HG02852 (cell line): ENCODE measurements around the gene TRMO.
"Not testable (repeated sequence)": the region's sequence is repeated elsewhere in the genome, so short reads cannot be mapped to it uniquely, and the experiment has no call there.

ENCODE experiments used
- ATAC-seq: cut with Tn5 transposase; IDR thresholded peaks from one replicate; pipeline ENCODE4 v1.9.1; 2021; ENCODE audit warnings: mild to moderate bottlenecking, moderate library complexity; ENCODE audit not compliant: unreplicated experiment

TRMO gene, protein sequence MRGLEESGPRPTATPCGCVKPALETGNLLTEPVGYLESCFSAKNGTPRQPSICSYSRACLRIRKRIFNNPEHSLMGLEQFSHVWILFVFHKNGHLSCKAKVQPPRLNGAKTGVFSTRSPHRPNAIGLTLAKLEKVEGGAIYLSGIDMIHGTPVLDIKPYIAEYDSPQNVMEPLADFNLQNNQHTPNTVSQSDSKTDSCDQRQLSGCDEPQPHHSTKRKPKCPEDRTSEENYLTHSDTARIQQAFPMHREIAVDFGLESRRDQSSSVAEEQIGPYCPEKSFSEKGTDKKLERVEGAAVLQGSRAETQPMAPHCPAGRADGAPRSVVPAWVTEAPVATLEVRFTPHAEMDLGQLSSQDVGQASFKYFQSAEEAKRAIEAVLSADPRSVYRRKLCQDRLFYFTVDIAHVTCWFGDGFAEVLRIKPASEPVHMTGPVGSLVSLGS

GRCh38 chr9:97921959-97922724 is at the start of gene TRMO:
Gene TRMO, minus strand, starts transcription at chr9:97922500. Its CDS starts 7 bp downstream, at chr9:97922493.
- ATAC-seq, result peak; percentile 86

GRCh38 chr9:97970165-97970564 is 47.9 kb upstream of the TRMO start:
- no peak for ATAC-seq

DNA sequence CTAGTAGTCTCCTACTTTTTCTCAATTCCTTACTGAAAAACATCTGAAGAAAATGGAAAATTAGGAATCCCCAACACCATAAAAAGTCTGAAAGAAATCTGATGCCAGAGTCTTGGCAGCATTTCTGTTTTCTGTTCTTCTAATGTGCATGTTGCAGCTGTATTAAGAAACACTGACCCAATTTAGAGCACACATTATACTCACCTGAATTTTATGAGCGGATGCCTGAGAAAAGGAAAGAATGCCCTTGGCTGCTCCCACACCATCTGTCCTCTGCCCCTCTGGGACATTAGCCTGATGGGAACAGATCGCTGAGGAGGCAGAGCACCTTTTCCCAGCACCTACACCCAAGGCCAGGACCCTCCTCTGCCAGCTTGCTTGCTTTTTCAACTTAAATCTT is 46.7 kb upstream of the TRMO start:
- no peak for ATAC-seq

DNA sequence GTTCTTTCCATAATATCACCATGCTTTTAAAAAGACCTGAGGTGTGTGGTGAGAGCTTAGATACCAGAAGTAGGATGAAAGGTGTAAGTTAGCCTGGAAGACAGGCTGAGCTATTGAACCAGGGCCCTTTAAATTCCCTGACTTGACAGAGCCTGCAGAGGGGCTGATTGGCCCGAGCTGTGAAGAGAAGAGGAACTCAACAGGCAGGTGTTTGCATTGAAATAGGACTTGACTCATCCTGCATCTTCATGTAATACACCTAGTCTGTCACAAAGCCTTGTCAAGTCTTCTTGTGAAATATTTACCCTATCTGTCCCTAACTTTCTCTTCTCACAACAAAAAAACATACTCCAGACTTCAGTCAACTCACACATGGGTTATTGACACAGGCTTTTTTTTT is 44.2 kb upstream of the TRMO start:
- ATAC-seq, result no peak

DNA sequence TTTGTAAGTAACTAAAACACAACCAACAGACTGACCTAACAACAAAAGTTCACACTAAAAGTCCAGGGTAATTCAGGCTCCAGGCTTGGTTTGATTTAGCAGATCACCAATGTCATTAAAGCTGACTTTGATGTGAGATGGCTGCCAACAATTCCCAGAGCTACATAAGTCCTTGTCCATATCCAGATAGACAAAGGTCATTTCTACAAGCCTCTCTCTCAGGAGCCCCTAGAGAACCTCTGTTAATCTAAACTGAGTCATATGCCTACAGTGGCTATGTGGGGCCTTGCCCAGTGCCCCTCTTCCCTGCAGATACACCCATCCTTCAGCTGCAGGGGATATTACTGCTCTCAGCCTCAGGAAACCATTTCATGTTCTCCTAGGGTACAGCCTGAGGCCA is 42.6 kb upstream of the TRMO start:
- no peak for ATAC-seq

DNA sequence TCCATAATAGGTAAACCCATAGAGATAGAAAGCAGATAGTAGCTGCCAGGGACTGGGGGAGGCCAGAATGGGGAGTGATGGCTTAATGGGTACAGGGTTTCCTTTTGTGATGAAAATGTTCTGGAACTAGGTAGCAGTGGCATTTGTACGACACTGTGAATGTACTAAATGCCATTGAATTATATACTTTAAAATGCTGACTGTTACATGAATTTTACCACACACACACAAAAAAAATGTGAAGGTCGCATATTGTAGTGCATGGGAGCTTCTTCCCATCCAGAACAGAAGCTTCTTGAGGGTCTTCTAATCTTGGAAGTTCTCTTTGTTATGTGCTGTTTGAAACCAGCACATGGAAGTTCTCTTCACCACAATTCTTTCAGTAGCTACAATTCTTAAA is 40.9 kb upstream of the TRMO start:
- no peak for ATAC-seq

DNA sequence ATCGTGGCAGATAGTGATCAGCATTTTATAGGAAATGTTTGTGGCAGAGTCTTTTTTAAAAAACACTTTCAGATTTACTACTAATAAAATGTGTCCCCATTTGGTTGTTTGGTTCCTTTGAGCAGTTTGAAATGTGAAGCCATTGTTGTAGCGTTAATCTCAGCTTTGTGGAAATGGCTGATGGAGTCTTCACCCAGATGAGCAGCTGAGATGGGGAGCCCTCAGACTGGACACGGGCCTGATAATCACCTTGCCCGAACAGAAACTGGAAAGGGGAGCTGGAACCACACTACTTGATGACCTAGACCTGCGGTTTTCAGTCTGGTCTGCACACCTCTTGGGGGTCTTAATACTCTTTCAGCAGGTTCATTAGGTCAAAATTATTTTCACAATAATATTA is 40.3 kb upstream of the TRMO start:
- ATAC-seq, result no peak

- no peak for ATAC-seq
Observed at GRCh38 chr9:97962136-97962535, 39.8 kb upstream of the TRMO start.

DNA sequence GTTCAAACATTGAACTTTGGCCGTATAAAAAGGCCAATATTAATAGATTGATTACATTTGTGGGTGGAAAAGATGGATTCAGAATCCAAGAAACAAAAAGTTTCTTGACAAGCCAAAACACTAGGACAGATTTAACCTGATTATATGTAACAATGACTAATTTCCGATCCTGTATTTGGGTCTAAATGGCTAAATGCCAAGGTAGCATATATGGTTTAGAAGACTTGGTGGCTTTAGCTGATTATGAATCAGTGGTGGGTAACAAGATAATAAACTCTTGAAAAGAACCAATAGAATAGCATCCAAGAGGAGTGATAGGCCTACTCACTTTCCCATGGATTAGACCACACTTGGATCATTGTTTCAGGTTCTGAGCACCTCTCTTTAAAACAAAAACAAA is 39.1 kb upstream of the TRMO start:
- no peak for ATAC-seq

GRCh38 chr9:97960678-97961328 is 38.5 kb upstream of the TRMO start:
- ATAC-seq, result not testable (repeated sequence)

- no peak for ATAC-seq
Observed at GRCh38 chr9:97959585-97959984, 37.3 kb upstream of the TRMO start.

- no peak for ATAC-seq
Observed at GRCh38 chr9:97958812-97959511, 36.7 kb upstream of the TRMO start.

- no peak for ATAC-seq
Observed at GRCh38 chr9:97956331-97956730, 34.0 kb upstream of the TRMO start.

GRCh38 chr9:97954550-97954989 is 32.3 kb upstream of the TRMO start:
- peak; percentile 68 for ATAC-seq

- ATAC-seq, result not testable (repeated sequence)
Observed at GRCh38 chr9:97950873-97951272, 28.6 kb upstream of the TRMO start.

DNA sequence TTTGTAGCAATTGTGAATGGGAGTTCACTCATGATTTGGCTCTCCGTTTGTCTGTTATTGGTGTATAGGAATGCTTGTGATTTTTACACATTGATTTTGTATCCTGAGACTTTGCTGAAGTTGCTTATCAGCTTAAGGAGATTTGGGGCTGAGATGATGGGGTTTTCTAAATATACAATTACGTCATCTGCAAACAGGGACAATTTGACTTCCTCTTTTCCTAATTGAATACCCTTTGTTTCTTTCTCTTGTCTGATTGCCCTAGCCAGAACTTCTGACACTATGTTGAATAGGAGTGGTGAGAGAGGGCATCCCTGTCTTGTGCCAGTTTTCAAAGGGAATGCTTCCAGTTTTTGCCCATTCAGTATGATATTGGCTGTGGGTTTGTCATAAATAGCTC is 24.8 kb upstream of the TRMO start:
- ATAC-seq, result not testable (repeated sequence)

DNA sequence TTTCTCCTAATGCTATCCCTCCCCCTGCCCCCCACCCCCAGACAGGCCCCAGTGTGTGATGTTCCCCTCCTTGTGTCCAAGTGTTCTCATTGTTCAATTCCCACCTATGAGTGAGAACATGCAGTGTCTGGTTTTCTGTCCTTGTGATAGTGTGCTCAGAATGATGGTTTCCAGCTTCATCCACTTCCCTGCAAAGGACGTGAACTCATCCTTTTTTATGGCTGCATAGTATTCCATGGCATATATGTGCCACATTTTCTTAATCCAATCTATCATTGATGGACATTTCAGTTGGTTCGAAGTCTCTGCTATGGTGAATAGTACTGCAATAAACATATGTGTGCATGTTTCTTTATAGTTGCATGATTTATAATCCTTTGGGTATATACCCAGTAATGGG is 23.2 kb upstream of the TRMO start:
- ATAC-seq, result not testable (repeated sequence)

- ATAC-seq, result no peak
Observed at GRCh38 chr9:97944612-97945011, 22.3 kb upstream of the TRMO start.

GRCh38 chr9:97943308-97943855 is 21.1 kb upstream of the TRMO start:
- no peak for ATAC-seq

GRCh38 chr9:97941323-97941722 is 19.0 kb upstream of the TRMO start:
- no peak for ATAC-seq

DNA sequence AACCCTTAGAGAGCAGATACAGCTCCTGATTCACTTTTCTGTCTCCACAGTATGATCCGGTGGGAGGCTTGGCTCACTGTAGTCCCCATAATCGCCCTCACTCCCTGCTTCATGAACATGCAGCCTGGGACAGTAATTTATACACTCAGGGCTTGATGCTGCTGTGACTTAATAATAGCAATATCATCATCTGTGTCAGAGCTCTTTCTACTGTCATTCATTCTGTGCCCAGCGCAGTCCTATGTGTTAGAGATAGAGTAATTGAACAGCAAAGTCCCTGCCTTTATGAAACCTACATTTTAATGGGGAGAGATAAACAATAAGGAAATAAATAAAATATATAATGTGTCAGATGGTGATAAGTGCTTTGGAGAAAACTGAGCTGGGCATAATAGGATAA is 18.4 kb upstream of the TRMO start:
- no peak for ATAC-seq
